Fibroblast of gingiva (primary cell): ENCODE measurements around the gene GMPPA.

Source experiments
- DNase-seq: peaks from one replicate; pipeline ENCODE4 v3.0.0-alpha.2; 2011; ENCODE audit warnings: low read depth

GMPPA gene

GRCh38 chr2:219506802-219507526, 8.3 kb downstream of the GMPPA start:
- DNase-seq = no peak

DNA sequence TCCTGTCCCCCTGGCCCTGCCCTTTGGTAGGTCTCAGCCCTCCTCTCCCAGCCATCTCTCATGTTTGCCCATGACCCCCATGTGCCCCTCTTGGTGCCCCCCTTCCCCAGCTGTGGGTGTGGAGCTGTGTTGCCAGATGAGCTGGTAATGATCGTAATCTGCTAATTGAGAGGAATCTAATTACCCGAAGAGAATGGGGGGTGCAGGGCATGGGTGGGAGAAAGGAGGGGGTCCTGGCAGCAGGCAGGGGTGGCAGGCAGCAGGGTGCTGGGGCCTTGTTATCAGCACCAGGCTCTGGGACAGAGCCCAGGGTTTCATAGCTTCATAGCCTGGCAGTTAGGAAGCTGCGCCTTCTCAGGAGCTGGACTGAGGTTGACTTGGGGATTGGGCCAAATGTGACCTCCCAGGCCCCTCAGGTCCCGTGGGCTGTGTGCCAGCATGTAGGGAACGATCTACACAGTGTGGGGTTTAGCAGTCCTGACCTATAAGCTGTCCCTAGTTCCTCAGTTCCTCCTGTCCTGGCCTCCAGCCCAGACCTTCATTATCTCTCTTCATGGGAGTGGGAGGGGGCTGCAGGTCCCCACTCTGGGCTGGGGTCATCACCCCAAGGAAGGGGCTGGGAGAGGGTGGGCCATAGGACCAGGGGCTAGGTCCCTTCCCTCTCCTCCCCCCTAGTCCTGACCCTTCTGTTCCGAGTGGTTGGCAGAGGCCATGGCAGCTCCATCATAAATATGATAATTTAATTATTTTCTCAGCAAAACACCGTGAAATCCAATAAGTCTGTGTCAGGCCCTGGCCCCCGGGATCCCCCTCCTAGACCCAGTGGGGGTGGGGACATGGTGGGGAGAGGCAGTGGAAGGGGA, 9.1 kb downstream of the GMPPA start:
- no peak for DNase-seq

- DNase-seq = no peak
Measured at GRCh38 chr2:219508444-219508734, 9.7 kb downstream of the GMPPA start.

- DNase-seq = no peak
Measured at GRCh38 chr2:219508971-219509779, 10.5 kb downstream of the GMPPA start.

DNA sequence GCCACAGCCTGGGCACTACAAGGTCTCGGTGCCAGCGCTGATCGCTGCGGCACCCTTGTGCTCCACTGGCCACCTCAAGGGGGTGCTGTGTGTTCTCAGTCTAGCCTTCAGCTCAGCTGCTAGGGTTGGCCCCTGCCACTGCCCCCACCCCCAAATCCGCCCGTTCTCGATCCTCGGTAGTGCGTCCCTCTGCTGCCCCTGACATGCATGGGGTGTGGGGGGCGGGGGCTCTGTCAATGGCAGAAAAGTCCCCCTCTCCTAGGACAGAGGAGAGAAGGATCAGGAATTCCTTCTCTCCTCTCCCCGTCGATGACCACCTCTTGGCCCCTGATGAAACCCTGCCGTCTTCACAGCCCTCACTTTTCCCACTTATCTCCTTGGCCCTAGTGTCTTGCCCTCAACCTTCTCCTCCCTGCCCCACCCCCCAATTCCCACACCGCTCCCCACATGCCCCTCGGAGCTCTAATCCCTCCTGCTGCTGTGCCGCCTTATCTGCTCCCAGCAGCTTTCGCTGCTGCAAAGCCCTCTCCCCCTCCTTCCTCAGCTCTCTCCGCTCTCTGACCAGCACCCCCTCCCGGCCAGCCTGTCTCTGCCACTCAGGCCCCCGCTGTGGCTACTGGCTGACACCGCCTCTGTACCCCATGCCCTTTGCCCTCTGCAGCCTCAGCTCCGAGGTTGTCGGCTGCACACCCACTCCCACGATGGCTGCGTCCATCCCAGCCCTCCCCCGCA, 11.3 kb downstream of the GMPPA start:
- peak; percentile 37 for DNase-seq

GRCh38 chr2:219510512-219511135, 11.9 kb downstream of the GMPPA start:
- no peak for DNase-seq

DNA sequence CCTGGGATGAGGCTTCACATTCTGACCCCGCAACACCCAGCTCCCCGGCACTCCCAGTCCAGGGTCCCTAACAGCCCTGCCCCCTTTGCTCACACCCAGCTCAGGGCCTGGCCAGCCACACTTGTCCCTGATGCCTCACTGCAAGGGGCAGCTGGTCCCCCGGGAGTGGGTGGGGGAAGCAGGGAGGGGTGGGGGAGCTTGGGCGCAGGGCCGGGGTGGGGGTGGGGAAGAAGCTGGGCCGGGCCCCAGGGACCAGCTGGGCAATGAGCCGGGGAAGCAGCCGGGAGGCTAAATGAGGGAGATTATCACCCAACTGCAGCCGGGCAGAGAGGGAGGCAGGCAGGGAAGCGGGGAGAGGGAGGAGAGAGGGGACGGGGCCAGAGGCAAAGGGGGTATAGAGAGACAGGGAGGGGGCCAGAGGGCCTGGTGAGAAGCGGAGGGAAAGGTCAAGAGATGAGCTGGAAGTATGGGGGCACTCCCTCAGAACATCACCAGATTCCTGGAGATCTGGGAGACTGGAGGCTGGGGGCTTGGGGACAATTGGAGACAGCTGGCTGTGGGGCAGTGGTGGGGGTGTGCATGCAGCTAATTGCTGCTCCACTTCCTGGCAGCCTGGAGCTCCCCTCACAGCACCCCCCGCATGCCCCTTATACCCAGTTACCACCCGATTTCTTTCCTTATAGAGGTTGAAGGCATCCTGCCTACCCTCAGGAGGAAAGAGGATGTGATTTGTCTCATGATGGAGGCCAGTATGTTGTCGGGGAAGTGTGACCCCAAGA, 13.0 kb downstream of the GMPPA start:
- DNase-seq = no peak

DNA sequence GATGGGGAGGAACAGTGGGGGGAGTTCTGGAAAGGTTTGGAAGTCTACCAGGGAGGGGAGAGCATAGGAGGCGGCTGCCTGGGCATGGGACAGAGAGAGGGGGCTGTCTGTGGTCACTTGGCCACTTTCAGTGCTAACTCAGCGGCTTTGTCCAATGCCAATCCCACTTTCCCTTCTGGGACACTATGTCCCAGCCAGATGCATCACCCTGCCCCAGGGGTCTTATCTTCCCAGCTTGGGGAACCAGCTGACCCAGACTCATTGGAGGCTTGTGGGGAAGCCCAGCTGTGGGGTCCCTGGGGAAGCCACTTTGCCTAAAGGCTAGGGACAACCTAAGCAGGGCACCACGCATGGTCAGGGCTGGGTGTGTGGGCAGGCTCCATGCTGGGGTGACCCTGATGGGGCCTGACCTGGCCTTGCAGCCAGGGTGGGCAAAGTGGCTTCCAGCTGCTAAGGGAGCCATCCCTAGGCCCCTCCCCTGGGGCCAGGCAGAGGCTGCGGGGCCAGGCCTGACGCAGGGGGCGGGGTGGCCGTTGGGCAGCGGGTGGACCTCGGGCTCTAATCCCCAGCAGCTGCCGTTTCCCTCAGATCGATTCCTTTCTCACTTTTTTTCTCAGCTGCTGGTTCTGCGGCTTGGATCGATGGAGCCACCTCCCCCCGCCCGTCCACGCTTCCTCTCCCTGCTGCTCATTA, 14.0 kb downstream of the GMPPA start:
- DNase-seq = no peak

GRCh38 chr2:219513787-219514186, 15.1 kb downstream of the GMPPA start:
- DNase-seq = no peak

DNA sequence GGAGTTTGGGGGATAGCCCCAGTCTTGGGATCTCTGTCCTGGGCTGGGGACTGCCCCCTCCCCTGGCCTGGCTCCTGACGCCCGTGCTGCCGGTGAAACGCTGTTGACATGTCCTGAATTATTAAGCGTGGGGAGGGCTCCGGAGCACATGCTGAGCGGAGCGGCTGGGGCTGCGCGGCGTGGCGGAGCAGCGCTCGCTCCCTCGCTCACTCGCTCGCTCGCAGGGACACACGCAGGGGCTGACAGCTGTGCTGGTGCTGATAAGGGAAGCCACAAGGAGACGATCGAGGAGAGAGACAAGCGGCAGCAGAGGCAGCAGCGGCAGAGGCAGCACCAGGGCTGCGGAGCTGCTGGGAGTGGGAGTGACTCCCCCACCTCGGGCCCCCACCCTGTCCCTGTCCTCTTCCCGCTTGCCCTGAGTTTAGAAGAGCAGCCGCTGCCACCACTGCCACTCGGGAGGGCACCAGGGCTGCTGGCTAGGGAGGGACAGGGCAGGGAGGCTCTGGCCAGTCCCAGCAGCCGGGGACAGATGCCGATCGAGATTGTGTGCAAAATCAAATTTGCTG, 15.6 kb downstream of the GMPPA start, which contains the start of gene ASIC4:
Gene ASIC4, plus strand, starts transcription at position 287 of the 566 bp plus-strand sequence. Its CDS starts 243 bp downstream, at position 530.
- DNase-seq = no peak

GRCh38 chr2:219514836-219515235, 16.1 kb downstream of the GMPPA start:
- DNase-seq = no peak

GRCh38 chr2:219515874-219516629, 17.4 kb downstream of the GMPPA start:
- DNase-seq = no peak

- DNase-seq = no peak
Measured at GRCh38 chr2:219516888-219517287, 18.2 kb downstream of the GMPPA start.

DNA sequence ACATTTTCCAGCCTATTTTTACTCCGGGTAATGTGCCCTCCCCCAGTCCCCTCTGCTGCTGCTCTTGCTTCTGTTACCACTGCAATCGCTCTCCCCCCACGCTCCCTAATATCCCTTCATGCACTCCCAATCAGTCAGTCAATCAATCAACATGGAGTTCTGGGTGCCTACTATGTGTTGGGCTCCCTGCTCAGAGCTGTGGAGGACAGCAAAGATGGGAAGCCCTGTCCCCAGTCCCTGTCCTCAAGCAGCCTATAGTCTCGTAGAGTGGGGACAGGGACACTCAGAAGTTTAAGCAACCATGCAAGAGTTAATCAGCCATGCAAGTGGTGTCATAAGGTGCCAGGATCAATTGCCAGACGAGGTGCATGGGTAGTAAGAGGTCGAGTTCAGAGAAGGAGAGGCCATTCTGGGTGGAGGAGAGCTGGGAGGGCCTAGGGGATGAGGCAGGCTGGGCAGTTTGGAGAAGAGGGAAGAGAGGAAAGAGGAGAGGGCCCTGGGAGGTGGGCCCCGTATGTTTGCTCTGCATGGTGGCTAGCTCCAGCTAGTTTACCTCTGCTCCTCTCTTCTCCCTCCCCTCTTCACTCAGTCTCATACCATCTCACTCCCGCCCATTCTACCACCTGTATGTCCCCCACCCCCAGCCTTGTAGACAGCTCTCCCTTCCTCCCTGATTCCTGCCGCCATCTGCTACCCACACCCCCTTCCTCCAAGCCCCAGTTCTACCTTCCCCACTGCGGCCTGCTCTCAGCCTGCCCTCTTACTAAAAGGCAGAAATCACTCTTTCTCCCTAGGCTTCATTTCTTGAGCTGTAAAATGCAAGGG, 19.5 kb downstream of the GMPPA start:
- DNase-seq = no peak

GRCh38 chr2:219519526-219519916, 20.8 kb downstream of the GMPPA start:
- no peak for DNase-seq

- no peak for DNase-seq
Measured at GRCh38 chr2:219520079-219520478, 21.4 kb downstream of the GMPPA start.

- peak; percentile 26 for DNase-seq
Measured at GRCh38 chr2:219521066-219521880, 22.6 kb downstream of the GMPPA start.
